Right lobe of liver (tissue), 4 donors: ENCODE results near the gene STAT4.

Experiments
- CTCF ChIP-seq, 4 donors: fragments of 200-600 bp in 3 of 4; fragments of 450-650 bp in 1 of 4; IDR thresholded peaks; one replicate each; pipeline versions ENCODE4 v1.5.1 to v1.8.0; 2016 to 2022; ENCODE audit warnings: antibody characterized with exemption in 4 of 4, mild to moderate bottlenecking in 2 of 4
- POLR2A ChIP-seq: fragments of 450-650 bp; IDR thresholded peaks from one replicate; pipeline ENCODE4 v1.6.1; 2017; ENCODE audit warnings: antibody characterized with exemption, mild to moderate bottlenecking
- donor health status: DM: no; HTN: no; CAD: no.
- donor health status: DM: no; HTN: no; CAD: no.
- donor health status: DM: no; HTN: yes; CAD: no.

- TF ChIP-seq CTCF (IDR thresholded peaks at IDR 0.05): no peak
- no peak for TF ChIP-seq POLR2A
Measured at GRCh38 chr2:190984595-190984994, 166.2 kb downstream of the STAT4 start.
